A673 (cell line): ENCODE results near the gene PAX7. TPM values are rescaled to one million over a fixed set of nuclear protein-coding genes. Genes with fewer than 3 reads are reported as not detected.
"Not testable (repeated sequence)": the region's sequence is repeated elsewhere in the genome, so short reads cannot be mapped to it uniquely, and the experiment has no call there.

Experiments used
- BruUV-seq: library from RNA; stranded (reverse); fragments of 400-500 nt; replicated peaks from 2 replicates; lab custom pipeline; 2021; lab: Mats Ljungman, UMichigan
- CTCF ChIA-PET: fragments of 300-600 bp; sonication (Branson Sonifier 250); formaldehyde crosslinking; loops from one replicate; lab custom pipeline; 2022; ENCODE audit warnings: antibody characterized with exemption; lab: Charles Lee
- POLR2A ChIA-PET: fragments of 300-600 bp; sonication (Branson Sonifier 250); formaldehyde crosslinking; loops from one replicate; lab custom pipeline; 2022; ENCODE audit warnings: antibody characterized with exemption; ENCODE audit not compliant: low non-redundant PET; lab: Charles Lee
- DNase-seq: peaks from one replicate; pipeline ENCODE4 v3.0.0-alpha.2; 2015; ENCODE audit warnings: low spot score
- H3K27ac ChIP-seq: fragments of 200-600 bp; sonication (generic); 2 replicates; pipeline ENCODE4 v1.5.1; 2016; ENCODE audit warnings: mixed run types, low read depth, mild to moderate bottlenecking, mixed read lengths, antibody characterized with exemption, low read length; ENCODE audit not compliant: poor library complexity, severe bottlenecking
- H3K27me3 ChIP-seq: fragments of 200-600 bp; sonication (generic); replicated peaks from 2 replicates; pipeline ENCODE4 v1.6.1; 2017; ENCODE audit warnings: mixed run types, low read depth, mild to moderate bottlenecking, mixed read lengths, antibody characterized with exemption, low read length; ENCODE audit not compliant: insufficient read depth, poor library complexity
- H3K36me3 ChIP-seq: fragments of 200-600 bp; sonication (generic); 2 replicates; pipeline ENCODE4 v1.6.1; 2016; ENCODE audit warnings: mixed run types, mild to moderate bottlenecking, mixed read lengths, antibody characterized with exemption, low read length; ENCODE audit not compliant: insufficient read depth, poor library complexity, severe bottlenecking
- H3K4me1 ChIP-seq: fragments of 200-600 bp; sonication (generic); 2 replicates; pipeline ENCODE4 v1.6.1; 2017; ENCODE audit warnings: mixed run types, mild to moderate bottlenecking, mixed read lengths, antibody characterized with exemption, low read length; ENCODE audit not compliant: insufficient read depth, poor library complexity, severe bottlenecking
- H3K4me3 ChIP-seq: fragments of 200-600 bp; sonication (generic); 2 replicates; pipeline ENCODE4 v1.5.1; 2016; ENCODE audit warnings: low read depth, mixed run types, mild to moderate bottlenecking, mixed read lengths, low read length; ENCODE audit not compliant: poor library complexity, severe bottlenecking
- H3K9me3 ChIP-seq: fragments of 200-600 bp; sonication (generic); 2 replicates; pipeline ENCODE4 v1.6.1; 2016; ENCODE audit warnings: mixed run types, low read depth, mild to moderate bottlenecking, mixed read lengths, antibody characterized with exemption, low read length; ENCODE audit not compliant: poor library complexity, severe bottlenecking
- CTCF ChIP-seq: fragments of 300-800, 200-600 bp; sonication (generic); conservative IDR thresholded peaks from 2 replicates; pipeline ENCODE4 v1.5.1; 2017; ENCODE audit warnings: low read depth, mild to moderate bottlenecking, antibody characterized with exemption, low read length, moderate library complexity, mixed read lengths
- EZH2 ChIP-seq: fragments of 200-600 bp; sonication (generic); IDR thresholded peaks from 2 replicates; pipeline ENCODE4 v1.6.1; 2017; ENCODE audit warnings: borderline replicate concordance, low read depth, mild to moderate bottlenecking, mixed read lengths, antibody characterized with exemption, low read length; ENCODE audit not compliant: poor library complexity, severe bottlenecking
- intact Hi-C: fragments of 100-400 bp; cut with micrococcal nuclease; formaldehyde crosslinking; loops from one replicate; pipeline ENCODE4 v1.10.0; 2022; ENCODE audit not compliant: unreplicated experiment
- total RNA-seq: library from RNA; stranded (reverse); gene quantifications from 2 replicates; pipeline ENCODE4 v1.2.3, GENCODE V29; 2021

PAX7 gene
- total RNA-seq, 1 experiment from 2014 or later, result 36.5 TPM

DNA sequence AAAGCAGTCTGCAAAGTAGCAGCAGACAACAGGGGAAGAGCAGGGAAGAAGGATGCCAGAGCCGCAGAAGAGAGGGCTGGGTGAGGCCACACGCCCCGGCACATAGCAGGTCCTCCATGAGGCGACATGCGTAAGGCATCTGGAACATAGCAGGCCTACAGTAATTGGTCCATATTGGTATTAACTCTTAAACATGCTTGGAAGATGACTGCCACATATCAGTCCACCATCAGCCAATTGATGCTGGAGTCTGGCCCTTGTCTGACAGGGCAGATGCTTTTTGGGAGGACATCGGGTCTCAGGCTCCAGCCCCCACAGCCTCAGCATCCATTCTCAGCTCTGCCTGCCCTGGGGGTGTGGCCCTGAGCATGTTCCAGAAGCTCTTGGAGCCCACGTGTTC lies 135.1 kb downstream of the PAX7 start:
- intact Hi-C loops, result no loop called here
- DNase-seq, result no peak
- Histone ChIP-seq H3K4me3 (no peak overlapping the region), H3K36me3 (no peaks in the 10 kb centered on the region), H3K9me3 (no peaks in the 10 kb centered on the region), H3K27ac (no peak overlapping the region), H3K27me3 (peaks cover 19% of the 10 kb centered on the region), H3K4me1 (no peaks in the 10 kb centered on the region)
- TF ChIP-seq CTCF (no peak), EZH2 (no peak)
- BruUV-seq, result no TSS peak
- CTCF ChIA-PET, result no interaction called here
- POLR2A ChIA-PET, result no interaction called here

DNA sequence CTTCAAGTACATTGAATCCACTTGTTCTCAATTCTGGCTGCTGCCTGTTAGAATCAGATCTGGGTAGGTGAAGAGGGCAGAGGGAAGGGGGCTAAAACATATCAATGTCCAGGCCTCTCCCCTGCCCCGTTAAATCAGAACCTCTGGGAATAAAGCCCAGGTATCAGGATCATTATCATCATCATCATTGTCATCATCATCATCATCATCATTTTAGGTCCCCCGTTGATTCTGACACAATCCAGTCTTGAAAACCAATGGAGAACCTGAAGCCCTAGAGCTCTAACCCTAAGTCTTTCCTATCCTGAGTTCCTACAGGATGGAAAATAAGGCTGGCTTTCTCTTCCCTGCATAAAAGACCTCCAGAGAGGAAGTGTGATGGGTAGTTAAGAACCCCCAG lies 135.7 kb downstream of the PAX7 start:
- intact Hi-C loops, result no loop called here
- Histone ChIP-seq H3K27me3 (peaks cover 23% of the 10 kb centered on the region), H3K27ac (no peak overlapping the region), H3K4me1 (no peaks in the 10 kb centered on the region), H3K4me3 (no peak overlapping the region), H3K36me3 (no peaks in the 10 kb centered on the region), H3K9me3 (no peaks in the 10 kb centered on the region)
- POLR2A ChIA-PET, result no interaction called here
- no peak for DNase-seq
- CTCF ChIA-PET, result no interaction called here
- no peak for TF ChIP-seq CTCF
- TF ChIP-seq EZH2, result no peak
- no TSS peak for BruUV-seq

DNA sequence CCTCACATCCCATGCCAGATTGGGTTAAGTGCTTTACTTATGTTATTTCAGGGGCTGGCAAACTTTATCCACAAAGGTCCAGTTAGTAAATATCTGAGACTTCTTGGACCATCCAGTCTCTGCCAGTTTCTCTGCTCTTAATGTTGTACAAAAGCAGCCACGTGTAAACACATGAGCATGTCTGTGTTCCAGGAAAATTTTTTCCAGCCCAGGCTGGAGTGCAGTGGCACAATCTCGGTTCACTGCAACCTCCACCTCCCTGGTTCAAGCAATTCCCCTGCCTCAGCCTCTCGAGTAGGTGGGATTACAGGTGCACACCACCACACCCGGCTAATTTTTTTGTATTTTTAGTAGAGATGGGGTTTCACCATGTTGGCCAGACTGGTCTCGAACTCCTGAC lies 136.9 kb downstream of the PAX7 start:
- BruUV-seq, H3K36me3 ChIP-seq, DNase-seq, intact Hi-C loops, CTCF ChIA-PET, H3K9me3 ChIP-seq, POLR2A ChIA-PET, H3K27ac ChIP-seq, H3K4me1 ChIP-seq, H3K4me3 ChIP-seq: not testable (repeated sequence)
- peaks cover 28% of the 10 kb centered on the region for H3K27me3 ChIP-seq

DNA sequence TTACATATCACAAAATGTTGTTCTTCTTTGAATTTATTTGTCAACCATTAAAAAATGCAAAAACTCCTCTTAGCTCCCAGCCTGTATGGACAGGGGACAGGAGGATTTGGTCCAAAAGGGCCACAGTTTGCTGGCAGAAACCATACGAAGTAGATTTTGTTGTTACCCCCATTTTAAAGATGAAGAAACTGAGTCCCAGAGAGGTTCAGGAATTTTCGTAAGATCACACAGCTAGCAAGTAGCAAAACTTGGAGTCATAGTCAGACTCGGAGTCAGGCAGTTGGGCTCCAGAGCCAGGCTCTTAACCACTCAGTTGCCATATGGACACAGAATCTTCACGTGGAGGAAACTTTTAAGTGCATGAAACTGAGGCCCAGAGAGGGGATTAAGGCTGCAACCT lies 137.4 kb downstream of the PAX7 start:
- Histone ChIP-seq H3K4me3 (no peak overlapping the region), H3K4me1 (no peaks in the 10 kb centered on the region), H3K36me3 (no peaks in the 10 kb centered on the region), H3K27me3 (peaks cover 33% of the 10 kb centered on the region), H3K9me3 (no peaks in the 10 kb centered on the region), H3K27ac (no peak overlapping the region)
- intact Hi-C loops, result no loop called here
- ChIA-PET POLR2A (no interaction called here), CTCF (no interaction called here)
- no peak for DNase-seq
- no TSS peak for BruUV-seq
- TF ChIP-seq EZH2 (no peak), CTCF (no peak)
